HG03175 (cell line): Measurements from ENCODE around the gene RNF157.

Source experiments
- ATAC-seq: cut with Tn5 transposase; IDR thresholded peaks from one replicate; pipeline ENCODE4 v1.9.1; 2021; ENCODE audit warnings: mild to moderate bottlenecking, moderate library complexity; ENCODE audit not compliant: unreplicated experiment

Gene RNF157

GRCh38 chr17:76240461-76241203 lies at the start of gene RNF157:
TSS of gene RNF157 (minus strand) at chr17:76240493. CDS start at chr17:76240240, 253 bp downstream.
- peak; percentile 78 for ATAC-seq

GRCh38 chr17:76281573-76282371 lies 41.5 kb upstream of the RNF157 start:
- ATAC-seq: no peak

- ATAC-seq: no peak
Measured at GRCh38 chr17:76280650-76281049, 40.4 kb upstream of the RNF157 start.

- no peak for ATAC-seq
Measured at GRCh38 chr17:76279742-76280287, 39.5 kb upstream of the RNF157 start.

- ATAC-seq: peak; percentile 70
Measured at GRCh38 chr17:76278952-76279741, 38.9 kb upstream of the RNF157 start.

GRCh38 chr17:76278268-76278908 lies 38.1 kb upstream of the RNF157 start:
- no peak for ATAC-seq

GRCh38 chr17:76277300-76278267 lies 37.3 kb upstream of the RNF157 start:
- ATAC-seq: no peak

GRCh38 chr17:76276461-76277299 lies 36.4 kb upstream of the RNF157 start:
- ATAC-seq: no peak

- no peak for ATAC-seq
Measured at GRCh38 chr17:76276069-76276431, 35.8 kb upstream of the RNF157 start.

GRCh38 chr17:76275382-76276068 lies 35.2 kb upstream of the RNF157 start:
- no peak for ATAC-seq

- no peak for ATAC-seq
Measured at GRCh38 chr17:76274112-76274956, 34.0 kb upstream of the RNF157 start.

- ATAC-seq: no peak
Measured at GRCh38 chr17:76273445-76274111, 33.3 kb upstream of the RNF157 start.

- peak; percentile 23 for ATAC-seq
Measured at GRCh38 chr17:76272541-76273444, 32.5 kb upstream of the RNF157 start.

GRCh38 chr17:76271669-76272540 lies 31.6 kb upstream of the RNF157 start:
- peak; percentile 53 for ATAC-seq
